ENCODE results near the gene VMP1. TPM values are rescaled to one million over a fixed set of nuclear protein-coding genes. Genes with fewer than 3 reads are reported as not detected.

Gene VMP1
- polyA plus RNA-seq, 1 experiment = 105 TPM

GRCh38 chr17:59734226-59734625, 26.8 kb downstream of the VMP1 start:
- DNase-seq (ENCODE audit: low read depth) = no peak
- no peak overlapping the region for H3K4me3 ChIP-seq (ENCODE audit: low read depth, low read length)
- ChIA-PET CTCF (interaction anchor here (0.8 to 2.5 kb wide), 4 partner anchors 12 to 179 kb away, joined by 3 to 12 read pairs (median 4); no protein-coding TSS in a partner anchor), POLR2A (no interaction called here)
- H3K36me3 ChIP-seq (ENCODE audit: control insufficient read depth, insufficient read depth, low read length) = no peaks in the 10 kb centered on the region
- TF ChIP-seq CTCF (IDR thresholded peaks at IDR 0.05; ENCODE audit: insufficient read depth, low read depth, low read length) = no peak
- no peaks in the 10 kb centered on the region for H3K27me3 ChIP-seq (ENCODE audit: control insufficient read depth, insufficient read depth, low read length)

GRCh38 chr17:59737324-59737723, 29.9 kb downstream of the VMP1 start:
- Histone ChIP-seq H3K27me3 (ENCODE audit: control insufficient read depth, insufficient read depth, low read length) (no peaks in the 10 kb centered on the region), H3K36me3 (ENCODE audit: control insufficient read depth, insufficient read depth, low read length) (no peaks in the 10 kb centered on the region), H3K4me3 (ENCODE audit: low read depth, low read length) (no peak overlapping the region)
- POLR2A ChIA-PET = no interaction called here
- DNase-seq (ENCODE audit: low read depth) = no peak
- CTCF ChIA-PET = interaction anchor here (1.2 to 1.6 kb wide), 3 partner anchors 9 to 301 kb away, joined by 3 to 5 read pairs (median 3); no protein-coding TSS in a partner anchor
- TF ChIP-seq CTCF (IDR thresholded peaks at IDR 0.05; ENCODE audit: insufficient read depth, low read depth, low read length) = no peak

GRCh38 chr17:59743842-59744241, 36.4 kb downstream of the VMP1 start:
- TF ChIP-seq CTCF (IDR thresholded peaks at IDR 0.05; ENCODE audit: insufficient read depth, low read depth, low read length) = no peak
- ChIA-PET CTCF (interaction anchor here (0.5 to 2.3 kb wide), 3 partner anchors 12 to 95 kb away, joined by 3 to 9 read pairs (median 4); no protein-coding TSS in a partner anchor), POLR2A (no interaction called here)
- Histone ChIP-seq H3K4me3 (ENCODE audit: low read depth, low read length) (no peak overlapping the region), H3K27me3 (ENCODE audit: control insufficient read depth, insufficient read depth, low read length) (no peaks in the 10 kb centered on the region), H3K36me3 (ENCODE audit: control insufficient read depth, insufficient read depth, low read length) (no peaks in the 10 kb centered on the region)
- DNase-seq (ENCODE audit: low read depth) = no peak

GRCh38 chr17:59745040-59745439, 37.6 kb downstream of the VMP1 start:
- no peak overlapping the region for H3K4me3 ChIP-seq (ENCODE audit: low read depth, low read length)
- H3K27me3 ChIP-seq (ENCODE audit: control insufficient read depth, insufficient read depth, low read length) = no peaks in the 10 kb centered on the region
- no peaks in the 10 kb centered on the region for H3K36me3 ChIP-seq (ENCODE audit: control insufficient read depth, insufficient read depth, low read length)
- TF ChIP-seq CTCF (IDR thresholded peaks at IDR 0.05; ENCODE audit: insufficient read depth, low read depth, low read length) = no peak
- ChIA-PET CTCF (interaction anchor here (0.6 to 2.1 kb wide), 4 partner anchors 24 to 118 kb away, joined by 3 to 7 read pairs (median 4); no protein-coding TSS in a partner anchor), POLR2A (no interaction called here)
- no peak for DNase-seq (ENCODE audit: low read depth)

- CTCF ChIA-PET = interaction anchor here (0.6 to 3.6 kb wide), 14 partner anchors 10 to 168 kb away, joined by 3 to 18 read pairs (median 4); partner anchors contain the start of genes RPS6KB1 and TUBD1
- TF ChIP-seq CTCF (IDR thresholded peaks at IDR 0.05; ENCODE audit: insufficient read depth, low read depth, low read length) = peak; percentile 62
Measured at GRCh38 chr17:59746849-59747445, 39.5 kb downstream of the VMP1 start.

More at GRCh38 chr17:59746849-59747445, 39.5 kb downstream of the VMP1 start:
- Histone ChIP-seq H3K36me3 (ENCODE audit: control insufficient read depth, insufficient read depth, low read length) (no peaks in the 10 kb centered on the region), H3K4me3 (ENCODE audit: low read depth, low read length) (no peak overlapping the region), H3K27me3 (ENCODE audit: control insufficient read depth, insufficient read depth, low read length) (no peaks in the 10 kb centered on the region)
- DNase-seq (ENCODE audit: low read depth) = no peak
- POLR2A ChIA-PET = no interaction called here
